SK-N-SH treated with all-trans-retinoic acid at 6 μM for 48 hours (cell line): Measurements from ENCODE around the gene CHRNG.

Experiments used
- CSDC2 ChIP-seq: fragments of 250-450 bp; sonication (Bioruptor Pico); IDR thresholded peaks from 2 replicates; pipeline ENCODE4 v1.5.0; 2020; ENCODE audit warnings: mild to moderate bottlenecking, moderate library complexity
- ESRRG ChIP-seq: fragments of 250-450 bp; sonication (Bioruptor Pico); IDR thresholded peaks from 2 replicates; pipeline ENCODE4 v1.6.1; 2021; ENCODE audit warnings: mild to moderate bottlenecking
- PATZ1 ChIP-seq: fragments of 250-450 bp; sonication (Bioruptor Pico); IDR thresholded peaks from 2 replicates; pipeline ENCODE4 v1.8.0; 2020; ENCODE audit warnings: mild to moderate bottlenecking, moderate library complexity, borderline replicate concordance
- RARB ChIP-seq: fragments of 250-450 bp; sonication (Bioruptor Pico); IDR thresholded peaks from 2 replicates; pipeline ENCODE4 v1.8.0; 2021; ENCODE audit warnings: mild to moderate bottlenecking, moderate library complexity
- SNAI2 ChIP-seq: fragments of 250-450 bp; sonication (Bioruptor Pico); IDR thresholded peaks from 2 replicates; pipeline ENCODE4 v1.5.0; 2020; ENCODE audit warnings: mild to moderate bottlenecking, moderate library complexity
- ZC3H10 ChIP-seq: fragments of 250-450 bp; sonication (Bioruptor Pico); IDR thresholded peaks from 2 replicates; pipeline ENCODE4 v1.5.1; 2021; ENCODE audit warnings: mild to moderate bottlenecking, moderate library complexity
- ZFP3 ChIP-seq: fragments of 250-450 bp; sonication (Bioruptor Pico); IDR thresholded peaks from 2 replicates; pipeline ENCODE4 v1.5.0; 2020; ENCODE audit warnings: mild to moderate bottlenecking, moderate library complexity
- ZFP30 ChIP-seq: fragments of 450-650 bp; formaldehyde crosslinking; IDR thresholded peaks from 2 replicates; pipeline ENCODE4 v1.5.0; 2022; ENCODE audit warnings: mild to moderate bottlenecking, moderate library complexity
- ZNF565 ChIP-seq: fragments of 450-650 bp; formaldehyde crosslinking; conservative IDR thresholded peaks from 2 replicates; pipeline ENCODE4 v1.5.0; 2020; ENCODE audit warnings: low read depth, mild to moderate bottlenecking, moderate library complexity
- ZNF70 ChIP-seq: fragments of 450-650 bp; formaldehyde crosslinking; IDR thresholded peaks from 2 replicates; pipeline ENCODE4 v1.5.0; 2020; ENCODE audit warnings: mild to moderate bottlenecking, moderate library complexity
- ZNF8 ChIP-seq: fragments of 450-650 bp; formaldehyde crosslinking; IDR thresholded peaks from 2 replicates; pipeline ENCODE4 v1.5.0; 2020; ENCODE audit warnings: mild to moderate bottlenecking, moderate library complexity
- TF ChIP-seq, protein P1 (sequence below): fragments of 250-450 bp; sonication (Bioruptor Pico); IDR thresholded peaks from 2 replicates; pipeline ENCODE4 v1.5.1; 2021; ENCODE audit warnings: mild to moderate bottlenecking, moderate library complexity
- TF ChIP-seq, protein P2 (sequence below): fragments of 250-450 bp; sonication (Bioruptor Pico); IDR thresholded peaks from 2 replicates; pipeline ENCODE4 v1.8.0; 2021; ENCODE audit warnings: low read depth, mild to moderate bottlenecking, moderate library complexity, borderline replicate concordance

DNA sequence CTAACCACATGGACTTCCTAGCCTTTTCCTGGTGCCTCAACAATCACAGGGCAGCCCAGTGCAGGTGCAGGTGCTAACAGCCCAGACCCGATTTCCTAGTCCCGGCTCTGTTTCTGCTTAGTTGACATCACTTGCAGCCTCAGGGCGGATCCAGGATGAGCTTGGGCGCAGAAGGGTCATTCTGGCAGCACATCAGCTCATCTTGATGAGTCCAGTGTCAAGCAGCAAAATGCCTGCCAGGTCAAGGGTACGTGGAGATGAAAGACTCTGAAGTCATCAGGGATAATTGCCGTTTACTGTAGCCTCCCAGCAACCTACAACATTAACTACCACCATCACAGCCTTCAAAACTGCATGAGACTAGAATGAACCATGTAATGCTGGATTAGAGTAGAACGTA, 54.5 kb downstream of the CHRNG start:
- TF ChIP-seq PATZ1 (CRISPR knock-in tag) (no peak), ZNF565 (CRISPR knock-in tag) (no peak), ZFP30 (CRISPR knock-in tag) (no peak), SNAI2 (CRISPR knock-in tag) (no peak), ZNF8 (CRISPR knock-in tag) (no peak), ZNF70 (CRISPR knock-in tag) (no peak), RARB (CRISPR knock-in tag) (no peak), ZC3H10 (CRISPR knock-in tag) (no peak), CSDC2 (CRISPR knock-in tag) (no peak), ZFP3 (CRISPR knock-in tag) (no peak), ESRRG (CRISPR knock-in tag) (no peak)
- TF ChIP-seq, protein P1, sequence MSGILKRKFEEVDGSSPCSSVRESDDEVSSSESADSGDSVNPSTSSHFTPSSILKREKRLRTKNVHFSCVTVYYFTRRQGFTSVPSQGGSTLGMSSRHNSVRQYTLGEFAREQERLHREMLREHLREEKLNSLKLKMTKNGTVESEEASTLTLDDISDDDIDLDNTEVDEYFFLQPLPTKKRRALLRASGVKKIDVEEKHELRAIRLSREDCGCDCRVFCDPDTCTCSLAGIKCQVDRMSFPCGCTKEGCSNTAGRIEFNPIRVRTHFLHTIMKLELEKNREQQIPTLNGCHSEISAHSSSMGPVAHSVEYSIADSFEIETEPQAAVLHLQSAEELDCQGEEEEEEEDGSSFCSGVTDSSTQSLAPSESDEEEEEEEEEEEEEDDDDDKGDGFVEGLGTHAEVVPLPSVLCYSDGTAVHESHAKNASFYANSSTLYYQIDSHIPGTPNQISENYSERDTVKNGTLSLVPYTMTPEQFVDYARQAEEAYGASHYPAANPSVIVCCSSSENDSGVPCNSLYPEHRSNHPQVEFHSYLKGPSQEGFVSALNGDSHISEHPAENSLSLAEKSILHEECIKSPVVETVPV (CRISPR knock-in tag), result no peak
- TF ChIP-seq, protein P2, sequence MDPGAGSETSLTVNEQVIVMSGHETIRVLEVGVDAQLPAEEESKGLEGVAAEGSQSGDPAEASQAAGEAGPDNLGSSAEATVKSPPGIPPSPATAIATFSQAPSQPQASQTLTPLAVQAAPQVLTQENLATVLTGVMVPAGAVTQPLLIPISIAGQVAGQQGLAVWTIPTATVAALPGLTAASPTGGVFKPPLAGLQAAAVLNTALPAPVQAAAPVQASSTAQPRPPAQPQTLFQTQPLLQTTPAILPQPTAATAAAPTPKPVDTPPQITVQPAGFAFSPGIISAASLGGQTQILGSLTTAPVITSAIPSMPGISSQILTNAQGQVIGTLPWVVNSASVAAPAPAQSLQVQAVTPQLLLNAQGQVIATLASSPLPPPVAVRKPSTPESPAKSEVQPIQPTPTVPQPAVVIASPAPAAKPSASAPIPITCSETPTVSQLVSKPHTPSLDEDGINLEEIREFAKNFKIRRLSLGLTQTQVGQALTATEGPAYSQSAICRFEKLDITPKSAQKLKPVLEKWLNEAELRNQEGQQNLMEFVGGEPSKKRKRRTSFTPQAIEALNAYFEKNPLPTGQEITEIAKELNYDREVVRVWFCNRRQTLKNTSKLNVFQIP (CRISPR knock-in tag), result no peak
